GM23338 (cell line): ENCODE results near the gene BZW2. TPM values are rescaled to one million over a fixed set of nuclear protein-coding genes. Genes with fewer than 3 reads are reported as not detected.

Experiments
- ATAC-seq: fragments of 200-7000 bp; cut with Tn5 transposase; 3 replicates; pipeline ENCODE4 v1.9.1; 2020
- DNase-seq: peaks from one replicate; pipeline ENCODE4 v3.0.0-alpha.2; 2015; ENCODE audit warnings: low spot score
- H2AFZ ChIP-seq: fragments of 200-600 bp; sonication (generic); 2 replicates; pipeline ENCODE4 v1.8.0; 2016; ENCODE audit warnings: antibody characterized with exemption, mild to moderate bottlenecking, moderate library complexity
- H3F3A ChIP-seq: fragments of 200-600 bp; sonication (generic); replicated peaks from 2 replicates; pipeline ENCODE4 v1.8.0; 2017; ENCODE audit warnings: antibody characterized with exemption, mixed run types, low read depth
- H3K27ac ChIP-seq: fragments of 200-600 bp; sonication (generic); 2 replicates; pipeline ENCODE4 v1.6.1; 2016; ENCODE audit warnings: low read depth
- H3K27me3 ChIP-seq: fragments of 200-600 bp; sonication (generic); 2 replicates; pipeline ENCODE4 v1.8.0; 2016; ENCODE audit warnings: mild to moderate bottlenecking, mixed run types, moderate library complexity; ENCODE audit not compliant: insufficient read depth
- H3K36me3 ChIP-seq: fragments of 200-600 bp; sonication (generic); 2 replicates; pipeline ENCODE4 v1.8.0; 2016; ENCODE audit warnings: mild to moderate bottlenecking; ENCODE audit not compliant: insufficient read depth
- H3K4me1 ChIP-seq: fragments of 200-600 bp; sonication (generic); 2 replicates; pipeline ENCODE4 v1.8.0; 2016; ENCODE audit warnings: mild to moderate bottlenecking, moderate library complexity; ENCODE audit not compliant: insufficient read depth
- H3K4me2 ChIP-seq: fragments of 200-600 bp; sonication (generic); 2 replicates; pipeline ENCODE4 v1.7.1; 2017; ENCODE audit warnings: mixed run types
- H3K4me3 ChIP-seq: fragments of 200-600 bp; sonication (generic); 2 replicates; pipeline ENCODE4 v1.6.1; 2016; ENCODE audit warnings: mixed run types
- H3K79me2 ChIP-seq: fragments of 200-600 bp; sonication (generic); replicated peaks from 2 replicates; pipeline ENCODE4 v1.8.0; 2017; ENCODE audit warnings: mild to moderate bottlenecking; ENCODE audit not compliant: insufficient read depth
- H3K9me2 ChIP-seq: fragments of 200-600 bp; sonication (generic); 2 replicates; pipeline ENCODE4 v1.8.0; 2017; ENCODE audit not compliant: insufficient read depth
- H4K20me1 ChIP-seq: fragments of 200-600 bp; sonication (generic); replicated peaks from 2 replicates; pipeline ENCODE4 v1.8.0; 2017; ENCODE audit warnings: mild to moderate bottlenecking; ENCODE audit not compliant: insufficient read depth
- H3K27ac Mint-ChIP-seq: 2 replicates; pipeline ENCODE4 v1.8.0; 2020; ENCODE audit warnings: inconsistent platforms, mild to moderate bottlenecking, moderate library complexity, mixed read lengths
- H3K27me3 Mint-ChIP-seq: 3 replicates; pipeline ENCODE4 v1.8.0; 2022; ENCODE audit warnings: low read depth, mild to moderate bottlenecking, moderate library complexity, mixed read lengths, inconsistent platforms; ENCODE audit not compliant: insufficient read depth, poor library complexity
- H3K36me3 Mint-ChIP-seq: 3 replicates; pipeline ENCODE4 v1.8.0; 2021; ENCODE audit warnings: low read depth, mild to moderate bottlenecking, inconsistent platforms, moderate library complexity, mixed read lengths
- H3K4me1 Mint-ChIP-seq: 3 replicates; pipeline ENCODE4 v1.8.0; 2020; ENCODE audit warnings: mild to moderate bottlenecking, inconsistent platforms, mixed read lengths
- H3K4me3 Mint-ChIP-seq: 3 replicates; pipeline ENCODE4 v1.8.0; 2021; ENCODE audit warnings: moderate library complexity, mild to moderate bottlenecking, inconsistent platforms, mixed read lengths
- H3K9me3 Mint-ChIP-seq: 3 replicates; pipeline ENCODE4 v1.8.0; 2020; ENCODE audit warnings: moderate library complexity, mild to moderate bottlenecking, inconsistent platforms, mixed read lengths
- CREB1 ChIP-seq: fragments of 250-450 bp; sonication (Bioruptor Pico); IDR thresholded peaks from 2 replicates; pipeline ENCODE4 v1.5.0; 2020; ENCODE audit warnings: low read depth, mild to moderate bottlenecking, moderate library complexity
- CTCF ChIP-seq, 2 experiments: fragments of 200-600 bp in 1 of 2; sonication (generic) in 1 of 2; conservative IDR thresholded peaks; 2 replicates each; pipeline versions ENCODE4 v1.5.1 to v1.6.1; 2016 to 2017; ENCODE audit warnings: antibody characterized with exemption in 2 of 2, low read depth in 2 of 2, mild to moderate bottlenecking in 2 of 2, moderate library complexity in 1 of 2
- EZH2phosphoT487 ChIP-seq: fragments of 200-600 bp; sonication (generic); IDR thresholded peaks from one replicate; pipeline ENCODE4 v1.8.1; 2018; ENCODE audit warnings: antibody characterized with exemption; ENCODE audit not compliant: unreplicated experiment
- JUNB ChIP-seq: IDR thresholded peaks from one replicate; pipeline ENCODE4 v1.6.1; 2016; ENCODE audit warnings: antibody characterized with exemption; ENCODE audit not compliant: unreplicated experiment
- NANOG ChIP-seq: IDR thresholded peaks from 2 replicates; pipeline ENCODE4 v1.6.1; 2016; ENCODE audit warnings: antibody characterized with exemption, borderline replicate concordance
- POLR2AphosphoS5 ChIP-seq: IDR thresholded peaks from 2 replicates; pipeline ENCODE4 v1.6.1; 2016; ENCODE audit warnings: antibody characterized with exemption, low read depth
- REST ChIP-seq: IDR thresholded peaks from one replicate; pipeline ENCODE4 v1.6.1; 2018; ENCODE audit warnings: antibody characterized with exemption; ENCODE audit not compliant: unreplicated experiment
- STAT1 ChIP-seq: IDR thresholded peaks from one replicate; pipeline ENCODE4 v1.6.1; 2016; ENCODE audit warnings: antibody characterized with exemption; ENCODE audit not compliant: unreplicated experiment
- ZNF114 ChIP-seq: fragments of 250-450 bp; sonication (Bioruptor Pico); IDR thresholded peaks from 2 replicates; pipeline ENCODE4 v1.5.0; 2020; ENCODE audit warnings: mild to moderate bottlenecking, moderate library complexity
- ZNF331 ChIP-seq: fragments of 250-450 bp; sonication (Bioruptor Pico); IDR thresholded peaks from 2 replicates; pipeline ENCODE4 v1.5.0; 2020; ENCODE audit warnings: low read depth, mild to moderate bottlenecking, moderate library complexity
- ZNF462 ChIP-seq: fragments of 250-450 bp; sonication (Bioruptor Pico); IDR thresholded peaks from 2 replicates; pipeline ENCODE4 v1.5.0; 2020; ENCODE audit warnings: mild to moderate bottlenecking, moderate library complexity
- long read RNA-seq: library from polyadenylated mRNA; unstranded; transcript quantifications from one replicate; pipeline ENCODE4 v2.0.0, GENCODE V29; 2020; ENCODE audit not compliant: unreplicated experiment
- polyA plus RNA-seq: library from polyadenylated mRNA; unstranded; fragments of >200 nt; fragmentation: Nextera tagmentation; extraction: Ambion mirVana; gene quantifications from 2 replicates; pipeline ENCODE4 v1.2.1, GENCODE V29; 2016
- total RNA-seq: library from RNA; depleted of rRNA; stranded (reverse); fragments of >200 nt; shearing (Covaris generic); gene quantifications from 2 replicates; pipeline ENCODE4 v1.2.3, GENCODE V29; 2014; rRNA removed
- TF ChIP-seq, protein P1 (sequence below): IDR thresholded peaks from 2 replicates; pipeline ENCODE4 v1.6.1; 2016; ENCODE audit warnings: antibody characterized with exemption

The BZW2 gene
- total RNA-seq, result 95.3 and 108 TPM in 2 replicates
- 83.9 and 88.8 TPM in 2 replicates for polyA plus RNA-seq
- long read RNA-seq, transcript BZW2-201 (12 exons, 1,860 nt), result major isoform, 103 of 141 reads
- long read RNA-seq, transcript BZW2-207 (12 exons, 1,862 nt), result minor isoform, 11 of 141 reads
- long read RNA-seq, partial matches to known transcripts, result 13 of 141 reads
- long read RNA-seq, other reads (novel, unspliced or antisense), result 4 of 141 reads

DNA sequence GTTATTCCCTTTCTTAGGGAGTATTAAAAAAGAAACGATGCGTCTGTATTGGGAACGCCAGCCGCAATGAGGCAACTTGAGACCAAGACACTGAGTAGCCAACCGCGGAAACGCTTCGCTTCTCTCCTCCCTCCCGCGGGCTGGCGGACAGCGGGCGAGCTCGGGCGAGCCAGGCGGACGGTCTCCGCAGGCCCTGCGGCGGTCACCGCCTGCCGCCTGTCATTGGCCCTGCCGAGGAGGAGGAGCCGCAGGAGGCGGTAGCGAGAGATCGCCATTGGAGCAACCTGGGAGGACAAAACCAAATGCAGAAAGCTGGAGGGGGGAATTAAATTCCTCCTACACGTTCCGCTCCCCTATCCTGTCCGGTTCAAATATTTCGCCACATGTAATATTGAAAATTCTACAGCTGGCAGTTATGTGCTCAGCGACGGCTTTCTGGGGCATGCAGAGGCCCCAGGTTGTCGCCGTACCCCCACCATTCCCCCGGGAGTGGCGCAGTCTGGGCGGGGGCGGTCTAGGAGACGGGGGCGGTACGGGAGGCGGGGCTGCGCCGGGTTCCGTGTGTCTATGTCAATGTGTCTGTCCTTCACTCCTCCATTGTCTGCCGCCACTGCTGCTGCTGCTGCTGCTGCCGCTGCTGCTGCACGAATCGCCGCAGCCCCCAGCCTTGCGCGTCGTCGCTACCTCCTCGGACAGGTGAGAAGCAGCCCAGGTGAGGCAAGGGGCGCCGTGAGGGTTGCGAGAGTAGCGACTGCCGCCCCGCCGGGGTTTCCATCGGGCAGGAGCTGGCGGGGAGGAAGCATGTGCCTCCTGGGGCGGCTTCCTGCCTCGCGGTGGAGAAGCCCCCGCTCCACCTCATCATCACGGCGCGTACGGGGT, at the start of gene BZW2, which contains the start of gene ANKMY2:
Gene BZW2, plus strand, starts transcription at position 589 of the 879 bp plus-strand sequence. CDS start 19,263 bp downstream, outside the sequence.
Gene ANKMY2, minus strand, starts transcription at position 162 of the 879 bp plus-strand sequence. CDS start 181 bp downstream, outside the sequence.
- peak; percentile 96 for DNase-seq
- no peaks in the 10 kb centered on the region for H3K9me3 Mint-ChIP-seq
- peak; percentile 90 for ATAC-seq
- H3K9me2 ChIP-seq, result no peaks in the 10 kb centered on the region
- peaks cover 37% of the 10 kb centered on the region for H4K20me1 ChIP-seq
- peak within 1 kb of the TSS; percentile 86; the same call in 1 of the 2 replicates for H3K27ac ChIP-seq
- peak within 1 kb of the TSS; percentile 90 for H3K4me2 ChIP-seq
- H3K36me3 ChIP-seq, result no peaks in the 10 kb centered on the region
- peak within 1 kb of the TSS; percentile 98 for H2AFZ ChIP-seq
- H3K4me1 Mint-ChIP-seq, result peaks cover 44% of the 10 kb centered on the region
- peak within 1 kb of the TSS; percentile 100 for H3K27ac Mint-ChIP-seq
- H3F3A ChIP-seq, result no peaks in the 10 kb centered on the region
- H3K27me3 Mint-ChIP-seq, result peaks cover 12% of the 10 kb centered on the region
- peak within 1 kb of the TSS; percentile 88 for H3K4me3 ChIP-seq
- peak within 1 kb of the TSS; percentile 98 for H3K4me3 Mint-ChIP-seq
- H3K79me2 ChIP-seq, result peaks cover 48% of the 10 kb centered on the region
- peaks cover 29% of the 10 kb centered on the region for H3K4me1 ChIP-seq
- H3K27me3 ChIP-seq, result peaks cover 10% of the 10 kb centered on the region
- no peaks in the 10 kb centered on the region; the same call in 2 of the 3 replicates for H3K36me3 Mint-ChIP-seq
- TF ChIP-seq, protein P1, sequence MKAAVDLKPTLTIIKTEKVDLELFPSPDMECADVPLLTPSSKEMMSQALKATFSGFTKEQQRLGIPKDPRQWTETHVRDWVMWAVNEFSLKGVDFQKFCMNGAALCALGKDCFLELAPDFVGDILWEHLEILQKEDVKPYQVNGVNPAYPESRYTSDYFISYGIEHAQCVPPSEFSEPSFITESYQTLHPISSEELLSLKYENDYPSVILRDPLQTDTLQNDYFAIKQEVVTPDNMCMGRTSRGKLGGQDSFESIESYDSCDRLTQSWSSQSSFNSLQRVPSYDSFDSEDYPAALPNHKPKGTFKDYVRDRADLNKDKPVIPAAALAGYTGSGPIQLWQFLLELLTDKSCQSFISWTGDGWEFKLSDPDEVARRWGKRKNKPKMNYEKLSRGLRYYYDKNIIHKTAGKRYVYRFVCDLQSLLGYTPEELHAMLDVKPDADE, result no peak
- TF ChIP-seq ZNF114 (no peak), NANOG (no peak), ZNF331 (no peak), STAT1 (no peak), CREB1 (CRISPR knock-in tag) (peak; percentile 32; the same call in 1 of the 2 replicates), ZNF462 (CRISPR knock-in tag) (no peak), CTCF (conservative IDR thresholded peaks at IDR 0.05; ENCODE audit: low read depth in 2 of 2) (no peak), EZH2phosphoT487 (no peak), POLR2AphosphoS5 (peak; percentile 98), JUNB (no peak), REST (peak; percentile 32)
